Measurements from ENCODE around the gene EEA1.

Gene EEA1

DNA sequence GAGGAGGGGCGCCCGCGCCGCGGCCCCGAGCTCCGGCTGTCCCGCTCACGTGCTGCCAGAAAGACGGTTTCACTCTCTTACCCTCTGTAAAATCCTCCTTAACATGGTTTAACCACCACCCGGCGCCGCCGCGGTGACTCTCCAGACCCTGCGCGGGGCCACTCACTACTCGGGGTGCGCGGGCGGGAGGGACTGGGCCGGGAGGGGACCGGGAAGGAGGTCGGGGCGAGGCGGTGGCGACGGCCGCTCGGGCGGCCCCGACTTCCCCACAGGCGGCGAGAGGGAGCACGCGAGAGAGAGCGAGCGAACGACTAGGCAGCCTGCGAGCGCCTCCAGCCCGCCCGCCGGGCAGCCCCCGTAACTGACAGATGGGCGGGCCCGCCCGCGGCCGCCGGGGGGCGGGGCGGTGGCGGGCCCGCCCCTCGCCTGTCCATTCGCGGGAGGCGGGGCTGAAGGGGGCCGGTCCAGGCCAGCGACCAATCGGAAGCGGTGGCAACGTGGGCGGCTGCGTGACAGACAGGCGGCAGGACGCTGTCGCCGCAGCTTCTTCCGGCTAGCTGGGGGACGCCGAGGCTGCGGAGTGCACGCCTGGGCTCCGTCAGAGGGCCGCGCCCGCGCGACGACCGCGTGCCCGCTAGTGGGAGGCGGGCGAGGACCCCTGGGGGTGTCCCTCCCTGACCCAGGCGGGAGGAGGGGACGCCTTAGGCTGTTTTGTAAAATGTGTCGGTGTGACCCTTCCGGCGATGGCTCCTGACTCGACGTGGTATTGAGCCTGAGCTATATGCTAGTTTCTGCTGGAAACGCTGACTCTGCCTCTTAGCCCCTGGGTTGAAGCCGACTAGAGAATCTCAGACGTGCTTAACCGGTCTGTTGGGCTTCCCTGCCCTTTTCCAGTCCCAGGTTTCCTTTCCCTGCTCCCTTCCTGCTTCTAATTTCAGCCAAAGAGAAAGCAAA lies at the start of gene EEA1 (continued):
- TF ChIP-seq ZNF175 (tag by site-specific recombination; IDR thresholded peaks at IDR 0.05) (no peak), ZNF112 (tag by site-specific recombination; IDR thresholded peaks at IDR 0.05) (no peak), ZFP69B (tag by site-specific recombination; IDR thresholded peaks at IDR 0.05) (peak; percentile 68), MYNN (tag by site-specific recombination; IDR thresholded peaks at IDR 0.05; ENCODE audit: borderline replicate concordance) (no peak), YY1 (tag by site-specific recombination; IDR thresholded peaks at IDR 0.05) (peak; percentile 12; the same call in 1 of the 2 replicates), ZNF248 (tag by site-specific recombination; IDR thresholded peaks at IDR 0.05) (no peak)
- TF ChIP-seq, protein P1, sequence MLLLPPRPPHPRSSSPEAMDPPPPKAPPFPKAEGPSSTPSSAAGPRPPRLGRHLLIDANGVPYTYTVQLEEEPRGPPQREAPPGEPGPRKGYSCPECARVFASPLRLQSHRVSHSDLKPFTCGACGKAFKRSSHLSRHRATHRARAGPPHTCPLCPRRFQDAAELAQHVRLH (tag by site-specific recombination; IDR thresholded peaks at IDR 0.05) = peak; percentile 58; the same call in 1 of the 2 replicates

DNA sequence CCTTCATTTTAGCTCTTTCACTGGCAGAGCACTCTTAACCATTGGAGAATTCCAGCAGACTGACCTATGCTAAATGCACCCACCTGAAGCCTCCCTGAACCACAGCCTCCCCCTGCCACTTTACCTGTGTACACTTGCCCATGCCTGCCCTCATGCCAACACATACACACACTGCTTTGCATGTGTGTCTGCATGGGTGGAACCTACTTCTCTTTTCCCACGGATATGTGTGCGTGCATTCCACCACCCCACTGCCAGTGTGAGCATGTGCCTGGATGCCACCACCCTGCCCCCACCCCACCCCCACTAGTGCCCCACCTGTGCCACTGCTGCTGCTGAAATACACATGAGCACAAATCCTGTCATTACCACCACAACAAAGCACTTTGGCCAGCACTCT lies 49.5 kb upstream of the EEA1 start:
- Histone ChIP-seq H3K9me3 (ENCODE audit: control insufficient read depth, insufficient read depth, low read depth, low read length) (no peaks in the 10 kb centered on the region; the same call in 1 of the 2 replicates), H3K4me3 (ENCODE audit: low read depth, low read length) (no peak overlapping the region), H3K27ac (ENCODE audit: extremely low read depth, low read depth, low read length) (no peak overlapping the region), H3K4me1 (ENCODE audit: control insufficient read depth, insufficient read depth, low read length) (no peaks in the 10 kb centered on the region), H3K36me3 (ENCODE audit: control insufficient read depth in 2 of 2, insufficient read depth in 1 of 2, low read length in 2 of 2) (no peaks in the 10 kb centered on the region)
- CTCF ChIA-PET = interaction anchor here (1.6 kb wide), 1 partner anchor 9 kb away, joined by 12 read pairs; no protein-coding TSS in a partner anchor
- POLR2A ChIA-PET = no interaction called here
- TF ChIP-seq ZNF140 (tag by site-specific recombination; IDR thresholded peaks at IDR 0.05) = no peak

DNA sequence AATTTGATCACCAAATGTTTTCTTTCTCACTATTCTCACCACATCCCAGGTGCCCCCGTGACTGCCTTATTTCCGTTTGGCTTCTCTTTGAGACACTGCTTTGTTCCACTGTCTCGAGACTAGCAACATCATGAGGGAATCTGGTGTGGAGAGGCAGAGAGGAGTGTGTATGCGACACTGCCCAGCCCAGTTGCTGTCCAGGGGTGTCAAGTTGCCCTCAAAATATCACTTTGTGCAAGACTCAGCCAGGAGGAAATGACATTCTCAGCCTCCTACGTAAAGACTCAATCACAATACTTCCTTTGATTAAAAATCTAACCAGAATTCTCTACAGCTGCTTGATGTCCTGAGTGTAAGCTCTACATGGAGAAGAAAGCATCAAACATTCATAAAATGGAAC lies 48.2 kb upstream of the EEA1 start:
- Histone ChIP-seq H3K27ac (ENCODE audit: extremely low read depth, low read depth, low read length) (no peak overlapping the region), H3K4me1 (ENCODE audit: control insufficient read depth, insufficient read depth, low read length) (no peaks in the 10 kb centered on the region), H3K4me3 (ENCODE audit: low read depth, low read length) (no peak overlapping the region), H3K36me3 (ENCODE audit: control insufficient read depth in 2 of 2, insufficient read depth in 1 of 2, low read length in 2 of 2) (no peaks in the 10 kb centered on the region), H3K9me3 (ENCODE audit: control insufficient read depth, insufficient read depth, low read depth, low read length) (no peaks in the 10 kb centered on the region; the same call in 1 of the 2 replicates)
- TF ChIP-seq KLF10 (tag by site-specific recombination; IDR thresholded peaks at IDR 0.05) (no peak), YY2 (tag by site-specific recombination; IDR thresholded peaks at IDR 0.05) (no peak), ZBTB17 (tag by site-specific recombination; IDR thresholded peaks at IDR 0.05) (no peak), ZNF423 (tag by site-specific recombination; IDR thresholded peaks at IDR 0.05) (no peak), ZNF341 (tag by site-specific recombination; IDR thresholded peaks at IDR 0.05; ENCODE audit: low read depth) (no peak), ZNF558 (tag by site-specific recombination; IDR thresholded peaks at IDR 0.05) (no peak), ZNF791 (tag by site-specific recombination; IDR thresholded peaks at IDR 0.05) (no peak), ZNF707 (tag by site-specific recombination; IDR thresholded peaks at IDR 0.05) (no peak), ZBTB21 (tag by site-specific recombination; IDR thresholded peaks at IDR 0.05) (no peak), ZNF37A (tag by site-specific recombination; IDR thresholded peaks at IDR 0.05) (no peak)
- TF ChIP-seq, protein P2, sequence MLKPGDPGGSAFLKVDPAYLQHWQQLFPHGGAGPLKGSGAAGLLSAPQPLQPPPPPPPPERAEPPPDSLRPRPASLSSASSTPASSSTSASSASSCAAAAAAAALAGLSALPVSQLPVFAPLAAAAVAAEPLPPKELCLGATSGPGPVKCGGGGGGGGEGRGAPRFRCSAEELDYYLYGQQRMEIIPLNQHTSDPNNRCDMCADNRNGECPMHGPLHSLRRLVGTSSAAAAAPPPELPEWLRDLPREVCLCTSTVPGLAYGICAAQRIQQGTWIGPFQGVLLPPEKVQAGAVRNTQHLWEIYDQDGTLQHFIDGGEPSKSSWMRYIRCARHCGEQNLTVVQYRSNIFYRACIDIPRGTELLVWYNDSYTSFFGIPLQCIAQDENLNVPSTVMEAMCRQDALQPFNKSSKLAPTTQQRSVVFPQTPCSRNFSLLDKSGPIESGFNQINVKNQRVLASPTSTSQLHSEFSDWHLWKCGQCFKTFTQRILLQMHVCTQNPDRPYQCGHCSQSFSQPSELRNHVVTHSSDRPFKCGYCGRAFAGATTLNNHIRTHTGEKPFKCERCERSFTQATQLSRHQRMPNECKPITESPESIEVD (tag by site-specific recombination; IDR thresholded peaks at IDR 0.05) = no peak
- POLR2A ChIA-PET = no interaction called here
- CTCF ChIA-PET = interaction anchor here (1.6 kb wide), 1 partner anchor 10 kb away, joined by 12 read pairs; no protein-coding TSS in a partner anchor

DNA sequence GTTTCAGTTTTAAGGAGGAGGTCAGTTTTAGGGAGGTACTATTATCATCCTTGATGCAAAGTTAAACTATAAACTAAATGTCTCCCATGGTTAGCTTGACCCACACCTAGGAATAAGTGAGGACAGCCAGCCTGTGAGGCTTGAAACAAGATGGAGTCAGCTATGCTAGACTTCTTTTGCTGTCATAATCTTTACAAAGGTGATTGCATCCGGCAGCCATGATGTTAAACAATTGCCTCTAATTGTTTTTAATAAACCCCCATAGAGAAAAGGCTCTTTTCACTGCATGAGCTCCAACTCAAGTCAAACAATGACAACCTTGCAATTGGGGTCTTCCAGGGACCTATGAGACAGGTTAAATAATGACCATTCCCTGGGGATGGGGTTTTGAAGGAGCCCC lies 45.7 kb upstream of the EEA1 start:
- ChIA-PET CTCF (interaction anchor here (0.8 to 1.4 kb wide), 4 partner anchors 9 to 123 kb away, joined by 3 to 5 read pairs (median 4); no protein-coding TSS in a partner anchor), POLR2A (no interaction called here)
- Histone ChIP-seq H3K4me1 (ENCODE audit: control insufficient read depth, insufficient read depth, low read length) (no peaks in the 10 kb centered on the region), H3K27ac (ENCODE audit: extremely low read depth, low read depth, low read length) (no peak overlapping the region), H3K36me3 (ENCODE audit: control insufficient read depth in 2 of 2, insufficient read depth in 1 of 2, low read length in 2 of 2) (no peaks in the 10 kb centered on the region), H3K9me3 (ENCODE audit: control insufficient read depth, insufficient read depth, low read depth, low read length) (no peaks in the 10 kb centered on the region; the same call in 1 of the 2 replicates), H3K4me3 (ENCODE audit: low read depth, low read length) (no peak overlapping the region)
- TF ChIP-seq SETDB1 (IDR thresholded peaks at IDR 0.05; ENCODE audit: insufficient read length, low read length) = peak; percentile 73
- TF ChIP-seq MEIS1 (CRISPR knock-in tag; IDR thresholded peaks at IDR 0.05; ENCODE audit: borderline replicate concordance) = no peak

Measured in HEK293 (cell line).